Esophagus squamous epithelium (tissue), 5 donors: ENCODE results near the gene DNASE1L3. TPM values are rescaled to one million over a fixed set of nuclear protein-coding genes. Genes with fewer than 3 reads are reported as not detected.

Experiments used
- DNase-seq: peaks from one replicate; lab custom pipeline; 2025; lab: John Stamatoyannopoulos, UW
- H3K27ac ChIP-seq, 4 donors: fragments of 200-600 bp; sonication (generic); one replicate each; pipeline ENCODE4 v1.5.1; 2016 to 2019; ENCODE audit warnings: mild to moderate bottlenecking in 1 of 4
- H3K27me3 ChIP-seq, 4 donors: fragments of 200-600 bp; sonication (generic); 1 replicate in 3 of 4; 2 replicates in 1 of 4; pipeline versions ENCODE4 v1.5.1 to v1.6.0; 2017 to 2021; ENCODE audit warnings: antibody characterized with exemption in 1 of 4
- H3K36me3 ChIP-seq, 3 donors: fragments of 200-600 bp; sonication (generic); one replicate each; pipeline ENCODE4 v1.5.1; 2016 to 2019
- H3K4me1 ChIP-seq, 3 donors: fragments of 200-600 bp; sonication (generic); one replicate each; pipeline ENCODE4 v1.5.1; 2017 to 2019
- H3K4me3 ChIP-seq, 4 donors: fragments of 200-600 bp; sonication (generic); 1 replicate in 3 of 4; 2 replicates in 1 of 4; pipeline ENCODE4 v1.5.1; 2016 to 2019; ENCODE audit warnings: mild to moderate bottlenecking in 2 of 4, moderate library complexity in 1 of 4
- H3K9me3 ChIP-seq, 3 donors: fragments of 200-600 bp; sonication (generic); one replicate each; pipeline ENCODE4 v1.5.1; 2016 to 2019
- POLR2A ChIP-seq, 4 donors: fragments of 450-650 bp; IDR thresholded peaks; one replicate each; pipeline ENCODE4 v1.6.1; 2017; ENCODE audit warnings: antibody characterized with exemption in 4 of 4, mild to moderate bottlenecking in 4 of 4, moderate library complexity in 3 of 4
- WGBS, 2 donors: methylation state at CpG; one replicate each; pipeline ENCODE4 v1.1.5; 2018; 5-methylcytosine and 5-hydroxymethylcytosine counted together
- intact Hi-C: fragments of 100-400 bp; cut with DNase I; formaldehyde crosslinking; loops from one replicate; pipeline ENCODE4 v1.15.0; 2022
- total RNA-seq, 4 donors: library from RNA; depleted of rRNA; stranded (reverse); fragments of >200 nt; gene quantifications; one replicate each; pipeline ENCODE4 v1.1.0, GENCODE V29; 2016
- TF ChIP-seq, protein P1 (sequence below), 6 experiments: fragments of 450-650 bp in 4 of 6; fragments of 200-600 bp in 2 of 6; sonication (generic) in 2 of 6; IDR thresholded peaks; one replicate each; pipeline ENCODE4 v1.5.1; 2016 to 2019; ENCODE audit warnings: antibody characterized with exemption in 6 of 6, mild to moderate bottlenecking in 4 of 6, moderate library complexity in 4 of 6
- donor health status: DM: yes; HTN: yes; CAD: no.

DNASE1L3 gene
- total RNA-seq, 4 donors from 2014 or later: 8.3 to 15.3 (median 11.9) TPM

DNA sequence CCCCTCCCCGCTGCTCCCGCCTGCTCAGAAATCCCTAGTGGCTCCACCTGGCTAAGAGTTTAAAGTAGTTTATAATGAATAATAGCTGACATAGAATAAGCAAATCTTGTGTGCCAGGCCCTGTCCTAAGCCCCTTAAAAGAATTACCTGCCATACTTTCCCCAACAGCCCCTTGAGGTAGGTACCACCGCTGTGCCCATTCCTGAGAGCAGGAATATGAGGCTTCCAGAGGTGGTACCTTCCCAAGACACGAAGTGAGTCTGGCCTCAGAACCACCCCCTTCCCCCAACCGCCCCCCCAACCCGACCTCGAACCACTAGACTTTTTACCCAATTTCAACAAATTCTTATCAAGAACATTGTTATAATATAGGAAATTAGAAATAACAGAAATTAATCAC, 28.1 kb upstream of the DNASE1L3 start:
- peaks cover 13 to 70% (median 28%) of the 10 kb centered on the region in 3 donors for H3K4me1 ChIP-seq
- TF ChIP-seq, protein P1, sequence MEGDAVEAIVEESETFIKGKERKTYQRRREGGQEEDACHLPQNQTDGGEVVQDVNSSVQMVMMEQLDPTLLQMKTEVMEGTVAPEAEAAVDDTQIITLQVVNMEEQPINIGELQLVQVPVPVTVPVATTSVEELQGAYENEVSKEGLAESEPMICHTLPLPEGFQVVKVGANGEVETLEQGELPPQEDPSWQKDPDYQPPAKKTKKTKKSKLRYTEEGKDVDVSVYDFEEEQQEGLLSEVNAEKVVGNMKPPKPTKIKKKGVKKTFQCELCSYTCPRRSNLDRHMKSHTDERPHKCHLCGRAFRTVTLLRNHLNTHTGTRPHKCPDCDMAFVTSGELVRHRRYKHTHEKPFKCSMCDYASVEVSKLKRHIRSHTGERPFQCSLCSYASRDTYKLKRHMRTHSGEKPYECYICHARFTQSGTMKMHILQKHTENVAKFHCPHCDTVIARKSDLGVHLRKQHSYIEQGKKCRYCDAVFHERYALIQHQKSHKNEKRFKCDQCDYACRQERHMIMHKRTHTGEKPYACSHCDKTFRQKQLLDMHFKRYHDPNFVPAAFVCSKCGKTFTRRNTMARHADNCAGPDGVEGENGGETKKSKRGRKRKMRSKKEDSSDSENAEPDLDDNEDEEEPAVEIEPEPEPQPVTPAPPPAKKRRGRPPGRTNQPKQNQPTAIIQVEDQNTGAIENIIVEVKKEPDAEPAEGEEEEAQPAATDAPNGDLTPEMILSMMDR (IDR thresholded peaks at IDR 0.05): no peak
- TF ChIP-seq POLR2A (IDR thresholded peaks at IDR 0.05): no peak
- no peaks in the 10 kb centered on the region for H3K9me3 ChIP-seq
- H3K36me3 ChIP-seq: no peaks in the 10 kb centered on the region
- intact Hi-C loops: no loop called here
- no peaks in the 10 kb centered on the region for H3K27me3 ChIP-seq
- WGBS, 2 donors: 56 to 60% methylated on average over 7 of the region's 7 CpGs
- DNase-seq: no peak
- H3K27ac ChIP-seq: peak overlapping the region in 1 of 4 donors; percentile 90
- peak overlapping the region; percentile 84 to 94 (median 91) for H3K4me3 ChIP-seq

DNA sequence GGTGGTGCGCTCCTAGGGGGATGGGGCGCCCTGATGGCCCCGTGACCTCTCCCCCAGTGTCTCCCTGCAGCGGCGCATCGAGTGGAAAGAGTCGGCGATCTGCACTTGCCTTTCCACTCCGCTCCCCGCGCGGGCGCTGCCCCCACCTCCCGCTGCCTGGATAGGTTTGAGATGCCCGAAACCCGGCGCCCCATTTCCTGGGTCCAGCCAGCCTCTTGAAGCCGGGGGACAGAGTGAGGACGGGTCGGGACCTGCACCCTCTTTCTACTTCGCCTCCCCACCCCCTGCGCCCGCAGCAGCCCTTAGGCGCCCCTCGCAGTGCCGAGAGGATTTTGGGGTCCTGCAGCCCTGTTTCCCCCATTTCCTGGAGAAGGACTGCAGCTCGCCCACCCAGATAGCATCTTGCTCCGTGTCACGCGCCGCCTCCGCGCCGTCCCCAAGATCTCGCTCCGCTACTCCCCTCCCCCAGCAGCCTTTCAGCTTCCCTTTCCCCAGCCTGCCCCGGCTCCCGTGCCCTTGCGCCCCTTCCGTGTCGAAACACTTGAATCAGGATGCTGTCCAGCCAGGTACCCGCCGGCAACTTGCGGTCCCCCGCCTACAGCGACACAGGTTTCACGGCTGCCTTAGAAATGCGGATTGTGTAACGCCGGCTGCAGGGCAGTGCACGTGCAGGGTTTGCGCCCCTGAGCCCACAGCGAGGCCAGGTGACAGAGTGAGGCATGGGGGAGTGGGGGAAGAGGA, 27.3 kb upstream of the DNASE1L3 start:
- intact Hi-C loops: no loop called here
- DNase-seq: peak; percentile 21
- 0% methylated on average over 23 to 28 of the region's 53 CpGs for WGBS, 2 donors
- Histone ChIP-seq H3K4me3 (peak overlapping the region; percentile 84 to 94 (median 91)), H3K27ac (peak overlapping the region; percentile 88 to 94 (median 89)), H3K27me3 (no peaks in the 10 kb centered on the region), H3K9me3 (no peaks in the 10 kb centered on the region), H3K4me1 (peaks cover 13 to 62% (median 28%) of the 10 kb centered on the region in 3 donors), H3K36me3 (no peaks in the 10 kb centered on the region)
- TF ChIP-seq POLR2A (IDR thresholded peaks at IDR 0.05): no peak
- TF ChIP-seq, protein P1 (IDR thresholded peaks at IDR 0.05): no peak

- H3K9me3 ChIP-seq: no peaks in the 10 kb centered on the region
- peaks cover 13 to 64% (median 28%) of the 10 kb centered on the region in 3 donors for H3K4me1 ChIP-seq
- H3K27ac ChIP-seq: peak within 1 kb of the TSS; percentile 88 to 94 (median 89)
- TF ChIP-seq, protein P1 (IDR thresholded peaks at IDR 0.05): peak in 2 of 6 experiments; percentile 14 to 46
- peak in 2 of 4 donors; percentile 26 to 46 for TF ChIP-seq POLR2A (IDR thresholded peaks at IDR 0.05)
- peak within 1 kb of the TSS; percentile 84 to 94 (median 91) for H3K4me3 ChIP-seq
- WGBS, 2 donors: 0% methylated on average over 15 of the region's 77 CpGs; no CpG with 5 or more reads in 1 of the 2 donors
- no peaks in the 10 kb centered on the region for H3K36me3 ChIP-seq
- DNase-seq: peak; percentile 12
- H3K27me3 ChIP-seq: no peaks in the 10 kb centered on the region
- intact Hi-C loops: no loop called here
These were observed 26.6 kb upstream of the DNASE1L3 start, which contains the start of gene ABHD6 for GRCh38 chr3:58237238-58237940. ABHD6 (plus strand) TSS chr3:58237792; CDS start chr3:58256587, 18,795 bp downstream.

DNA sequence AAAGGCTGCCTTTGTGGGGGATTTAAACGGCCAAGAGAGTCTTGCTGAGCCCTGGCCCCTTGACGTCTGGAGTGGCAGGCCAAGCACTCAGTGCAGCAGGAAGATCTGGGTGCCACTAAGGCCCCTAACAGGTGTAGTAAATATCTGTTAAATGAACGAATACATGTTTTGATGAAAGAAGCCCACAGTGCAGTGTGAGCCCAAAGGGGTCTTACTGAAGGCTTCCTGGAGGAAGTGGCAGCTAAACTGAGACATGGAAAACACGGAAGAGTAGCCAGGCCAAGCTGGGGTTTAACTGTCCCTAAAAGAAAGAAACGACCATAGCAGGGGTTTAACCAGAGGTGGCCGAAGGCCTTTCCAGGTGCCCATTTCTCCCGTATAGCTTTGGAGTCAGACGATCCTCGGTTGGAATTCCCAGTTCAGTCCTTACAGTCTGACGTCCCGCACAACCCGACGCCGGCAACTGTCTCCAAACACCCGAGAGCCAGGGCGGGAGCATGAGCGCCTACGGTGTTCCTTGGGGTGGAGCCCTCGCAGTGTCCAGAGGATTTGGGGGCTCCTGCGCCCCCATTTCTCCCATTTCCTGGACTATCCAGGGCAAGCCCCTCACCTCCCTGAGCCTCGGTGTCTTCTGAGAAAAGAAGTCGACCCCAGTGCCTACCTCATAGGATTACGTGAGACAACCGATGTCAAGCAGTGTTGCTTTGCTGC, 25.9 kb upstream of the DNASE1L3 start:
- H3K4me3 ChIP-seq: peak overlapping the region; percentile 84 to 94 (median 91)
- H3K36me3 ChIP-seq: no peaks in the 10 kb centered on the region
- H3K9me3 ChIP-seq: no peaks in the 10 kb centered on the region
- peaks cover 13 to 57% (median 23%) of the 10 kb centered on the region in 3 donors for H3K4me1 ChIP-seq
- TF ChIP-seq, protein P1 (IDR thresholded peaks at IDR 0.05): no peak
- no peak for TF ChIP-seq POLR2A (IDR thresholded peaks at IDR 0.05)
- intact Hi-C loops: no loop called here
- WGBS, 2 donors: 13 to 37% methylated on average over 9 to 22 of the region's 24 CpGs
- peak overlapping the region; percentile 88 to 94 (median 89) for H3K27ac ChIP-seq
- no peak for DNase-seq
- no peaks in the 10 kb centered on the region for H3K27me3 ChIP-seq
